Small intestine (tissue), 7 donors: ENCODE data around the gene STK35. TPM values are rescaled to one million over a fixed set of nuclear protein-coding genes. Genes with fewer than 3 reads are reported as not detected.
"Not testable (repeated sequence)": the region's sequence is repeated elsewhere in the genome, so short reads cannot be mapped to it uniquely, and the experiment has no call there.

Experiments
- DNase-seq, 2 donors: peaks; one replicate each; pipeline versions ENCODE4 v3.0.0 to v3.0.0-alpha.2; 2013
- FAIRE-seq: peaks from 2 replicates; lab custom pipeline; 2012; peaks lifted over from hg19 to GRCh38; lab: Jason Lieb, UNC
- H3K27ac ChIP-seq, 3 donors: one replicate each; pipeline ENCODE4 v1.5.1; 2013; ENCODE audit warnings: low read length in 2 of 3, mild to moderate bottlenecking in 2 of 3, control low read depth in 1 of 3, inconsistent platforms in 1 of 3, low read depth in 1 of 3, moderate library complexity in 1 of 3
- H3K27me3 ChIP-seq, 3 donors: one replicate each; pipeline ENCODE4 v1.6.1; 2013; ENCODE audit warnings: low read length in 3 of 3, inconsistent platforms in 1 of 3; ENCODE audit not compliant: control insufficient read depth in 3 of 3, insufficient read depth in 3 of 3
- H3K36me3 ChIP-seq, 3 donors: one replicate each; pipeline ENCODE4 v1.6.1; 2013; ENCODE audit warnings: low read length in 3 of 3, inconsistent platforms in 1 of 3, low read depth in 1 of 3, mild to moderate bottlenecking in 1 of 3, moderate library complexity in 1 of 3; ENCODE audit not compliant: control insufficient read depth in 3 of 3, insufficient read depth in 2 of 3
- H3K4me1 ChIP-seq, 3 donors: one replicate each; pipeline ENCODE4 v1.6.1; 2013; ENCODE audit warnings: low read length in 2 of 3, inconsistent platforms in 1 of 3, low read depth in 1 of 3, mild to moderate bottlenecking in 1 of 3, moderate library complexity in 1 of 3; ENCODE audit not compliant: control insufficient read depth in 3 of 3, insufficient read depth in 2 of 3
- H3K4me3 ChIP-seq, 3 donors: one replicate each; pipeline ENCODE4 v1.5.1; 2013; ENCODE audit warnings: low read length in 3 of 3, control low read depth in 1 of 3, inconsistent platforms in 1 of 3, low read depth in 1 of 3, mild to moderate bottlenecking in 1 of 3, moderate library complexity in 1 of 3
- H3K9me3 ChIP-seq, 2 donors: one replicate each; pipeline ENCODE4 v1.6.1; 2013; ENCODE audit warnings: low read depth in 1 of 2, low read length in 1 of 2; ENCODE audit not compliant: control insufficient read depth in 2 of 2, insufficient read depth in 1 of 2
- WGBS, 3 donors: extraction: QIAGEN DNeasy Blood & Tissue Kit; methylation state at CpG; one replicate each; pipeline ENCODE4 v1.1.7; 2013; 5-methylcytosine and 5-hydroxymethylcytosine counted together
- polyA plus RNA-seq, 4 donors: library from polyadenylated mRNA; stranded (reverse) in 3 of 4; unstranded in 1 of 4; fragments of 200-250 nt in 3 of 4; fragments of 120-200 nt in 1 of 4; gene quantifications; one replicate each; pipeline versions ENCODE4 v1.2.1 to v1.2.3, GENCODE V29; 2013
- donor health status: healthy with polysubstance abuse.
- donor health status: control.
- donor health status: control.
- donor health status: Bipolar disorder and iron deficiency.
- donor health status: healthy.

Gene STK35
- polyA plus RNA-seq, 4 donors, result 3.8 to 16.4 (median 7.9) TPM

GRCh38 chr20:2179949-2180348 lies 78.3 kb downstream of the STK35 start:
- FAIRE-seq, result no peak
- H3K27ac ChIP-seq, result no peak overlapping the region

GRCh38 chr20:2183381-2183780 lies 81.8 kb downstream of the STK35 start:
- H3K4me3 ChIP-seq, result no peak overlapping the region
- no peaks in the 10 kb centered on the region for H3K4me1 ChIP-seq
- no peaks in the 10 kb centered on the region for H3K27me3 ChIP-seq
- no peaks in the 10 kb centered on the region for H3K9me3 ChIP-seq
- no peak overlapping the region for H3K27ac ChIP-seq
- DNase-seq (no peak), FAIRE-seq (no peak)
- no peaks in the 10 kb centered on the region for H3K36me3 ChIP-seq
- 75 to 85% (median 84%) methylated on average over 3 of the region's 3 CpGs for WGBS, 3 donors

More at GRCh38 chr20:2179949-2180348, 78.3 kb downstream of the STK35 start:
- no peaks in the 10 kb centered on the region for H3K36me3 ChIP-seq
- no peaks in the 10 kb centered on the region for H3K27me3 ChIP-seq
- no peak for DNase-seq
- H3K4me1 ChIP-seq, result no peaks in the 10 kb centered on the region
- H3K9me3 ChIP-seq, result no peaks in the 10 kb centered on the region
- H3K4me3 ChIP-seq, result no peak overlapping the region
- WGBS, 3 donors, result 63 to 70% (median 64%) methylated on average over 2 of the region's 2 CpGs

- not testable (repeated sequence) for H3K27me3 ChIP-seq, H3K36me3 ChIP-seq, H3K9me3 ChIP-seq, H3K4me1 ChIP-seq, H3K27ac ChIP-seq, FAIRE-seq, DNase-seq, H3K4me3 ChIP-seq
- WGBS, 3 donors, result 91 to 97% (median 94%) methylated on average over 7 of the region's 7 CpGs
Measured at GRCh38 chr20:2184933-2185332, 83.3 kb downstream of the STK35 start.

GRCh38 chr20:2195614-2196013 lies 94.0 kb downstream of the STK35 start:
- Histone ChIP-seq H3K27me3 (no peaks in the 10 kb centered on the region), H3K4me1 (no peaks in the 10 kb centered on the region), H3K36me3 (no peaks in the 10 kb centered on the region), H3K9me3 (no peaks in the 10 kb centered on the region), H3K4me3 (no peak overlapping the region), H3K27ac (no peak overlapping the region)
- no peak for DNase-seq
- no peak for FAIRE-seq
- 66 to 80% (median 80%) methylated on average over 5 of the region's 5 CpGs for WGBS, 3 donors

GRCh38 chr20:2197166-2197565 lies 95.5 kb downstream of the STK35 start:
- Histone ChIP-seq H3K9me3 (no peaks in the 10 kb centered on the region), H3K4me1 (no peaks in the 10 kb centered on the region), H3K4me3 (no peak overlapping the region), H3K27ac (no peak overlapping the region), H3K27me3 (no peaks in the 10 kb centered on the region), H3K36me3 (no peaks in the 10 kb centered on the region)
- WGBS, 3 donors, result 70 to 78% (median 72%) methylated on average over 7 of the region's 7 CpGs
- FAIRE-seq (no peak), DNase-seq (no peak)

Other genes starting within 250 kb of the STK35 start
- 10 to 100 TPM; 11.4 to 40.8 (median 22.4) TPM for gene SIRPA, start 206.4 kb upstream of the STK35 start, polyA plus RNA-seq
- under 1 TPM in 1 of 4 donors, not detected in 3; 0.01 TPM for gene PDYN, start 107.8 kb upstream of the STK35 start, polyA plus RNA-seq
- 1 to 10 TPM in 2 of 4 donors, under 1 TPM in 2; 0.35 to 1.6 (median 0.87) TPM for gene TGM3, start 194.2 kb downstream of the STK35 start, polyA plus RNA-seq